Measurements from ENCODE around the gene TRIM59. TPM values are rescaled to one million over a fixed set of nuclear protein-coding genes. Genes with fewer than 3 reads are reported as not detected.

TRIM59 gene, protein sequence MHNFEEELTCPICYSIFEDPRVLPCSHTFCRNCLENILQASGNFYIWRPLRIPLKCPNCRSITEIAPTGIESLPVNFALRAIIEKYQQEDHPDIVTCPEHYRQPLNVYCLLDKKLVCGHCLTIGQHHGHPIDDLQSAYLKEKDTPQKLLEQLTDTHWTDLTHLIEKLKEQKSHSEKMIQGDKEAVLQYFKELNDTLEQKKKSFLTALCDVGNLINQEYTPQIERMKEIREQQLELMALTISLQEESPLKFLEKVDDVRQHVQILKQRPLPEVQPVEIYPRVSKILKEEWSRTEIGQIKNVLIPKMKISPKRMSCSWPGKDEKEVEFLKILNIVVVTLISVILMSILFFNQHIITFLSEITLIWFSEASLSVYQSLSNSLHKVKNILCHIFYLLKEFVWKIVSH
- total RNA-seq (10 to 100 TPM in 1 of 2 donors, 1 to 10 TPM in 1; 4.2 to 12.5 TPM), polyA plus RNA-seq (1 to 10 TPM; 1.1 to 2.1 TPM)
- long read RNA-seq, donor 1, transcript TRIM59-201 (3 exons, 3,867 nt), result major isoform, 6 of 6 reads
- long read RNA-seq, donor 1, partial matches to known transcripts, result 0 of 6 reads
- long read RNA-seq, donor 1, other reads (novel, unspliced or antisense), result 0 of 6 reads
- long read RNA-seq, donor 2, partial matches to known transcripts, result 0 of 3 reads
- long read RNA-seq, donor 2, other reads (novel, unspliced or antisense), result 0 of 3 reads
- long read RNA-seq, donor 3, partial matches to known transcripts, result 0 of 11 reads
- long read RNA-seq, donor 3, other reads (novel, unspliced or antisense), result 8 of 11 reads
- long read RNA-seq, donor 4, partial matches to known transcripts, result 0 of 2 reads
- long read RNA-seq, donor 4, other reads (novel, unspliced or antisense), result 0 of 2 reads
- long read RNA-seq, donor 5, transcript TRIM59-201 (3 exons, 3,867 nt), result major isoform, 13 of 14 reads
- long read RNA-seq, donor 5, partial matches to known transcripts, result 0 of 14 reads
- long read RNA-seq, donor 5, other reads (novel, unspliced or antisense), result 0 of 14 reads

- peak; percentile 96 to 98 (median 97) for DNase-seq
- ATAC-seq (ENCODE audit: insufficient read depth, low FRiP score), result peak; percentile 95
- peaks cover 0 to 11% (median 0%) of the 10 kb centered on the region in 4 donors for H3K9me3 ChIP-seq (ENCODE audit: control insufficient read depth in 4 of 4, insufficient read depth in 3 of 4, low read length in 3 of 4)
- H3K36me3 ChIP-seq (ENCODE audit: control insufficient read depth in 4 of 4, insufficient read depth in 4 of 4, low read length in 4 of 4), result no peaks in the 10 kb centered on the region
- peak within 1 kb of the TSS; percentile 39 for H3K4me3 ChIP-seq
- peak within 1 kb of the TSS; percentile 36 to 73 for H3K9ac ChIP-seq (ENCODE audit: insufficient read depth in 1 of 2, low read length in 2 of 2)
- H3K27ac ChIP-seq (ENCODE audit: low read depth in 1 of 2, low read length in 1 of 2), result peak within 1 kb of the TSS in 1 of 2 donors; percentile 81
- TF ChIP-seq, protein P1, sequence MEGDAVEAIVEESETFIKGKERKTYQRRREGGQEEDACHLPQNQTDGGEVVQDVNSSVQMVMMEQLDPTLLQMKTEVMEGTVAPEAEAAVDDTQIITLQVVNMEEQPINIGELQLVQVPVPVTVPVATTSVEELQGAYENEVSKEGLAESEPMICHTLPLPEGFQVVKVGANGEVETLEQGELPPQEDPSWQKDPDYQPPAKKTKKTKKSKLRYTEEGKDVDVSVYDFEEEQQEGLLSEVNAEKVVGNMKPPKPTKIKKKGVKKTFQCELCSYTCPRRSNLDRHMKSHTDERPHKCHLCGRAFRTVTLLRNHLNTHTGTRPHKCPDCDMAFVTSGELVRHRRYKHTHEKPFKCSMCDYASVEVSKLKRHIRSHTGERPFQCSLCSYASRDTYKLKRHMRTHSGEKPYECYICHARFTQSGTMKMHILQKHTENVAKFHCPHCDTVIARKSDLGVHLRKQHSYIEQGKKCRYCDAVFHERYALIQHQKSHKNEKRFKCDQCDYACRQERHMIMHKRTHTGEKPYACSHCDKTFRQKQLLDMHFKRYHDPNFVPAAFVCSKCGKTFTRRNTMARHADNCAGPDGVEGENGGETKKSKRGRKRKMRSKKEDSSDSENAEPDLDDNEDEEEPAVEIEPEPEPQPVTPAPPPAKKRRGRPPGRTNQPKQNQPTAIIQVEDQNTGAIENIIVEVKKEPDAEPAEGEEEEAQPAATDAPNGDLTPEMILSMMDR (IDR thresholded peaks at IDR 0.05; ENCODE audit: control extremely low read depth, extremely low read depth), result no peak
- H3K27me3 ChIP-seq (ENCODE audit: control insufficient read depth in 3 of 3, insufficient read depth in 3 of 3, low read length in 2 of 3), result no peaks in the 10 kb centered on the region
- peaks cover 0 to 14% (median 11%) of the 10 kb centered on the region in 5 donors for H3K4me1 ChIP-seq (ENCODE audit: control insufficient read depth in 5 of 5, insufficient read depth in 5 of 5, low read length in 5 of 5)
- 11 to 13% methylated on average over 71 of the region's 71 CpGs for WGBS, 2 donors
These were observed at the start of gene TRIM59 for GRCh38 chr3:160449636-160450598. TSS of gene TRIM59 (minus strand) at chr3:160449786. CDS start at chr3:160439183, 10,603 bp downstream.

DNA sequence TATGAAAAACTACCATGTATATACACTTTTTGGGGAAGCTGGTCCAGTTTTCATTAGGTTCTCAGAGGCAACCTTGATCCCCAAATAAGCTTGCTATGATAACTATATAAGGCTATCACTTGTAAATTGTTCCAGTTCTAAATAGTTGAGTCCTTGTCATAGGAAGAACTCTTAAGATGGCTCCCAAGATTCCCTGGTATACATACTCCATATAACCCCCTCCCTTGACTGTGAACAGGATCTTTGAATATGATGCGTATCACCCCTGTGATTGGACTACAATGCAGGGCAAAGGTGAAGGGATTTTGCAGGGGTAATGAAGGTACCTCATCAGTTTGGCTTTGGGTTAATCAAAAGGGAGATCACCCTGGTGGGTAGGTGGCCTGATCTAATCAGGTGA is 48.6 kb upstream of the TRIM59 start:
- DNase-seq (no peak), ATAC-seq (ENCODE audit: insufficient read depth, low FRiP score) (no peak)
- H3K9ac ChIP-seq (ENCODE audit: insufficient read depth in 1 of 2, low read length in 2 of 2), result no peak overlapping the region
- no peaks in the 10 kb centered on the region for H3K27me3 ChIP-seq (ENCODE audit: control insufficient read depth in 3 of 3, insufficient read depth in 3 of 3, low read length in 2 of 3)
- no peak overlapping the region for H3K27ac ChIP-seq (ENCODE audit: low read depth in 1 of 2, low read length in 1 of 2)
- H3K4me1 ChIP-seq (ENCODE audit: control insufficient read depth in 5 of 5, insufficient read depth in 5 of 5, low read length in 5 of 5), result no peaks in the 10 kb centered on the region
- H3K36me3 ChIP-seq (ENCODE audit: control insufficient read depth in 4 of 4, insufficient read depth in 4 of 4, low read length in 4 of 4), result peaks cover 5 to 11% (median 10%) of the 10 kb centered on the region in 4 donors
- no peaks in the 10 kb centered on the region for H3K9me3 ChIP-seq (ENCODE audit: control insufficient read depth in 4 of 4, insufficient read depth in 3 of 4, low read length in 3 of 4)
- WGBS, 2 donors, result 98 to 100% methylated on average over 1 of the region's 1 CpG
- H3K4me3 ChIP-seq, result no peak overlapping the region
- TF ChIP-seq, protein P1 (IDR thresholded peaks at IDR 0.05; ENCODE audit: control extremely low read depth, extremely low read depth), result no peak

- no peaks in the 10 kb centered on the region for H3K36me3 ChIP-seq (ENCODE audit: control insufficient read depth in 4 of 4, insufficient read depth in 4 of 4, low read length in 4 of 4)
- no peaks in the 10 kb centered on the region for H3K9me3 ChIP-seq (ENCODE audit: control insufficient read depth in 4 of 4, insufficient read depth in 3 of 4, low read length in 3 of 4)
- H3K9ac ChIP-seq (ENCODE audit: insufficient read depth in 1 of 2, low read length in 2 of 2), result no peak overlapping the region
- H3K27ac ChIP-seq (ENCODE audit: low read depth in 1 of 2, low read length in 1 of 2), result no peak overlapping the region
- DNase-seq (no peak), ATAC-seq (ENCODE audit: insufficient read depth, low FRiP score) (no peak)
- H3K4me1 ChIP-seq (ENCODE audit: control insufficient read depth in 5 of 5, insufficient read depth in 5 of 5, low read length in 5 of 5), result peaks cover 0 to 1% (median 0%) of the 10 kb centered on the region in 5 donors
- H3K4me3 ChIP-seq, result no peak overlapping the region
- TF ChIP-seq, protein P1 (IDR thresholded peaks at IDR 0.05; ENCODE audit: control extremely low read depth, extremely low read depth), result no peak
- H3K27me3 ChIP-seq (ENCODE audit: control insufficient read depth in 3 of 3, insufficient read depth in 3 of 3, low read length in 2 of 3), result no peaks in the 10 kb centered on the region
These were observed 40.6 kb upstream of the TRIM59 start for GRCh38 chr3:160490166-160490565.

Measured in lung (tissue), 16 donors.